Ovary (tissue), 9 donors: ENCODE measurements around the gene CENPX. TPM values are rescaled to one million over a fixed set of nuclear protein-coding genes. Genes with fewer than 3 reads are reported as not detected.
"Not testable (repeated sequence)": the region's sequence is repeated elsewhere in the genome, so short reads cannot be mapped to it uniquely, and the experiment has no call there.

ENCODE experiments used
- DNase-seq, 5 donors: peaks; one replicate each; pipeline ENCODE4 v3.0.0-alpha.2; 2019 to 2020
- H3K27ac ChIP-seq, 2 donors: fragments of 200-600 bp; one replicate each; pipeline versions ENCODE4 v1.5.1 to v1.8.0; 2019 to 2022
- H3K27me3 ChIP-seq: fragments of 200-600 bp; one replicate; pipeline ENCODE4 v1.8.0; 2022
- H3K36me3 ChIP-seq: fragments of 200-600 bp; sonication (generic); one replicate; pipeline ENCODE4 v1.5.1; 2019
- H3K4me1 ChIP-seq: one replicate; pipeline ENCODE4 v1.8.1; 2013; ENCODE audit warnings: mild to moderate bottlenecking, moderate library complexity; ENCODE audit not compliant: insufficient read depth
- H3K4me3 ChIP-seq: fragments of 200-600 bp; sonication (generic); one replicate; pipeline ENCODE4 v1.5.1; 2017
- H3K9me3 ChIP-seq, 2 donors: fragments of 200-600 bp in 1 of 2; sonication (generic) in 1 of 2; one replicate each; pipeline versions ENCODE4 v1.5.1 to v1.8.1; 2013 to 2019; ENCODE audit warnings: mild to moderate bottlenecking in 1 of 2, moderate library complexity in 1 of 2
- EP300 ChIP-seq: sonication (generic); formaldehyde crosslinking; IDR thresholded peaks from one replicate; pipeline ENCODE4 v1.6.1; 2017; ENCODE audit warnings: antibody characterized with exemption
- POLR2A ChIP-seq: fragments of 450-650 bp; IDR thresholded peaks from one replicate; pipeline ENCODE4 v1.6.1; 2017; ENCODE audit warnings: antibody characterized with exemption, mild to moderate bottlenecking, moderate library complexity
- WGBS, 3 donors: extraction: QIAGEN DNeasy Blood & Tissue Kit in 1 of 3; methylation state at CpG; one replicate each; pipeline versions ENCODE4 v1.1.5 to v1.1.7; 2013 to 2017; 5-methylcytosine and 5-hydroxymethylcytosine counted together
- intact Hi-C, 4 donors: fragments of 100-400 bp; cut with DNase I; formaldehyde crosslinking; loops; one replicate each; pipeline versions ENCODE4 v1.11.0 to v1.15.1; 2022 to 2023
- polyA plus RNA-seq, 2 donors: library from polyadenylated mRNA; stranded (reverse); fragments of 200-250 nt in 1 of 2; fragments of 350-450 nt in 1 of 2; fragmentation: Illumina TruSeq in 1 of 2; extraction: RNeasy Lipid Tissue Mini Kit (QIAGEN cat#74804) in 1 of 2; gene quantifications; one replicate each; pipeline ENCODE4 v1.2.3, GENCODE V29; 2013 to 2014
- total RNA-seq, 7 donors: library from RNA; depleted of rRNA in 2 of 7; stranded (reverse); fragments of >200 nt in 2 of 7; fragmentation: NEBNext Ultra II Directional in 3 of 7; extraction: Animal tissue kit (Norgen Biotek cat#: 25700) in 3 of 7; gene quantifications; one replicate each; pipeline versions ENCODE4 v1.1.0 to v1.2.4, GENCODE V29; 2016 to 2023
- TF ChIP-seq, protein P1 (sequence below), 3 donors: fragments of 450-650 bp in 2 of 3; fragments of 200-600 bp in 1 of 3; IDR thresholded peaks; one replicate each; pipeline versions ENCODE4 v1.5.1 to v1.8.0; 2016 to 2022; ENCODE audit warnings: antibody characterized with exemption in 3 of 3, mild to moderate bottlenecking in 1 of 3
- donor health status: DM: no; HTN: no; CAD: no; lungs with moderate emphysema.
- donor health status: DM: no; HTN: no; CAD: no.
- donor health status: Bipolar disorder and iron deficiency.
- donor health status: DM: yes; HTN: yes; CAD: no.
- donor health status: DM: no; HTN: no; CAD: no.
- donor health status: DM: yes; HTN: yes; CAD: no.

The CENPX gene
- total and polyA plus RNA-seq, 9 donors: 3.3 to 68.8 (median 35.3) TPM

DNA sequence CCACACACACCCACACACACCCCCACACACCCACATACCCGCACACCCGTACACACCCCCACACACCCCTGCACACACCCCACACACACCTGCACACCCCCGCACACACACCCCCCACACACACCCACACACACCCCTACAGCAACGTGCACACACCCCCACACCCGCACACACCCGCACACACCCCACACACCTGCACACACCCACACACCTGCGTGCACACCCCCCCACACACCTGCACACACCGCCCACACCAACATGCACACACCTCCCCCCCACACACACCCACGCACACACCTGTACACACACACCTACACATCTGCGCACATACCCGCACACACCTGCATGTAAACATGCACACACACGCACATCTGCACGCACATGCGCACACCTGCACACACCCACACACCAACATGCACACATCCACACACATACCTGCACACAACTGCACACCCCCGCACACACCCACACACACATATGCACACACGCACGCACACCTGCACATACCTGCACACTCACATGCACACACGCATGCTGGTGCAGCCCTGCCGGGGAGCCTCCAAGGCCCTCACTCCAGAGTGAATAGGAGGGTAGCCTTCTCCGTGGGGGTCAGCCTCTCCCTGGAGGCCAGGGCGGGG is 37.8 kb downstream of the CENPX start:
- H3K4me1 ChIP-seq: no peaks in the 10 kb centered on the region
- no peak for DNase-seq
- H3K4me3 ChIP-seq: no peak overlapping the region
- 81 to 87% (median 84%) methylated on average over 21 of the region's 21 CpGs for WGBS, 3 donors
- TF ChIP-seq, protein P1, sequence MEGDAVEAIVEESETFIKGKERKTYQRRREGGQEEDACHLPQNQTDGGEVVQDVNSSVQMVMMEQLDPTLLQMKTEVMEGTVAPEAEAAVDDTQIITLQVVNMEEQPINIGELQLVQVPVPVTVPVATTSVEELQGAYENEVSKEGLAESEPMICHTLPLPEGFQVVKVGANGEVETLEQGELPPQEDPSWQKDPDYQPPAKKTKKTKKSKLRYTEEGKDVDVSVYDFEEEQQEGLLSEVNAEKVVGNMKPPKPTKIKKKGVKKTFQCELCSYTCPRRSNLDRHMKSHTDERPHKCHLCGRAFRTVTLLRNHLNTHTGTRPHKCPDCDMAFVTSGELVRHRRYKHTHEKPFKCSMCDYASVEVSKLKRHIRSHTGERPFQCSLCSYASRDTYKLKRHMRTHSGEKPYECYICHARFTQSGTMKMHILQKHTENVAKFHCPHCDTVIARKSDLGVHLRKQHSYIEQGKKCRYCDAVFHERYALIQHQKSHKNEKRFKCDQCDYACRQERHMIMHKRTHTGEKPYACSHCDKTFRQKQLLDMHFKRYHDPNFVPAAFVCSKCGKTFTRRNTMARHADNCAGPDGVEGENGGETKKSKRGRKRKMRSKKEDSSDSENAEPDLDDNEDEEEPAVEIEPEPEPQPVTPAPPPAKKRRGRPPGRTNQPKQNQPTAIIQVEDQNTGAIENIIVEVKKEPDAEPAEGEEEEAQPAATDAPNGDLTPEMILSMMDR (IDR thresholded peaks at IDR 0.05): no peak
- TF ChIP-seq EP300 (no peak), POLR2A (no peak)
- intact Hi-C loops: no loop called here
- no peaks in the 10 kb centered on the region for H3K36me3 ChIP-seq
- H3K27ac ChIP-seq: no peak overlapping the region
- no peaks in the 10 kb centered on the region for H3K27me3 ChIP-seq
- H3K9me3 ChIP-seq: no peaks in the 10 kb centered on the region

DNA sequence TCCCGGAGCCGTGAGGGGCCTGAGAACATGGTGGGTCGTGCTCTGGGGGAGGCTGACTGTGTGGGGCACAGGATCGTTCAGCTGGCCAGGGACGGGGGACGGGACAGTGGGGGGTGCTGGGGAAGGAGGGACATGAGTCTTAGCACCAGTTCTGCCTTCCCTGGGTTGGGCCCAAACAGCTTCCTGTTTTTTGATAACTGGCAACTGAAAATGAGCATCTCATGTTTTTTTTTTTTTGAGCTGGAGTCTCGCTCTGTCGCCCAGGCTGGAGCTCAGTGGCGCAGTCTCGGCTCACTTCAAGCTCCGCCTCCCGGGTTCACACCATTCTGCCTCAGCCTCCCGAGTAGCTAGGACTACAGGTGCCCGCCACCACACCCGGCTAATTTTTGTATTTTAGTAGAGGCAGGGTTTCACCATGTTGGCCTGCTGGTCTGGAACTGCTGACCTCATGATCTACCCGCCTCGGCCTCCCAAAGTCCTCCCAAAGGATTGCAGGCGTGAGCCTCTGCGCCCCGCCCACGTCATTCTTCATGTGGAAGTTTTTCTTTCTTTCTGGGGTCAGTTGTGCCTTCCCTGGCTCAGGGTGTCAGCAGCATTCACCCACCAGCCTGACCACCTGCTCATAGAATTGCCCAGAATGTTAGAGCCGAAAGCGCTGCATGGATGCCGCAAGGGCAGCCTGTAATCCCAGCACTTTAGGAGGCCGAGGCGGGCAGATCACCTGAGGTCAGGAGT is 38.9 kb downstream of the CENPX start:
- no peaks in the 10 kb centered on the region for H3K4me1 ChIP-seq
- TF ChIP-seq, protein P1 (IDR thresholded peaks at IDR 0.05): no peak
- TF ChIP-seq EP300 (no peak), POLR2A (no peak)
- H3K4me3 ChIP-seq: no peak overlapping the region
- no peak overlapping the region for H3K27ac ChIP-seq
- H3K9me3 ChIP-seq: no peaks in the 10 kb centered on the region
- DNase-seq: no peak
- WGBS, 3 donors: 92 to 94% (median 94%) methylated on average over 26 of the region's 26 CpGs
- no peaks in the 10 kb centered on the region for H3K27me3 ChIP-seq
- H3K36me3 ChIP-seq: no peaks in the 10 kb centered on the region
- intact Hi-C loops: no loop called here

DNA sequence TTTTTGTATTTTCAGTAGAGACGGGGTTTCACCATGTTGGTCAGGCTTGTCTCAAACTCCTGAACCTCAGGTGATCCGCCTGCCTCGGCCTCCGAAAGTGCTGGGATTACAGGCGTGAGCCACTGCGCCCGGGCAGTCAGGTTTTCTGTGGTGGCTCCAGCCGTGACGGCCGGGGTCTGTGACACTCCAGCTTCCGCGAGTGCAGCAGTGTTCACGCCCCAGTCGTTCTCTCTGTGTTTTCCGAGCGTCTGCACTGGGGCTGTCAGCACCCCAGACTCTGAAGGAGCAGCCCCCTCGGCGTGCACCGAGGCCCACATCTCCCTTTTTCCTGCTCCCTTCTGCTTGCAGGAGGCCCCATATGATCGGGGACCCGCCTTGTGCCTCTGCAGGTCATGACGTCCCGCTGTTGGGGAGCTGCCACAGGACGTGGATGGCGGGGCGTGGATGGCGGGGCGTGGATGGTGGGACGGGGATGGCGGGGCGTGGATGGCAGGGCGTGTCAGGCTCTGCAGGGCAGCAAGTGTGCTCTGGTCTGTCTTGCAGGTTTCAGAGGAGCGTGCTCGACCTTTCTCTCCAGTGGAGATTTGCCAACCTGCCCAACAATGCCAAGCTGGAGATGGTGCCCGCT is 39.6 kb downstream of the CENPX start:
- H3K36me3 ChIP-seq: no peaks in the 10 kb centered on the region
- H3K4me3 ChIP-seq: no peak overlapping the region

DNA sequence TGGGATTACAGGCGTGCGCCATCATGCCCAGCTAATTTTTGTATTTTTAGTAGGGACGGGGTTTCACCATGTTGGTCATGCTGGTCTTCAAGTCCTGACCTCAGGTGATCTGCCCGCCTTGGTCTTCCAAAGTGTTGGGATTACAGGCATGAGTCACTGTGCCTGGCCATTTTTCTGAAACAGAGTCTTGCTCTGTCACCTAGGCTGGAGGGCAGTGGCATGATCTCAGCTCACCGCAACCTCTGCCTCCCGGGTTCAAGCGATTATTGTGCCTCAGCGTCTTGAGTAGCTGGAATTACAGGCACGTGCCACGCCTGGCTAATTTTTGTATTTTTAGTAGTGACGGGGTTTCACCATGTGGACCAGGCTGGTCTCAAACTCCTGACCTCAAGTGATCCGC is 41.2 kb downstream of the CENPX start:
- WGBS, 3 donors: 94 to 96% (median 95%) methylated on average over 12 of the region's 12 CpGs
- H3K4me1 ChIP-seq, H3K4me3 ChIP-seq, H3K27ac ChIP-seq, DNase-seq, H3K36me3 ChIP-seq, intact Hi-C loops, H3K9me3 ChIP-seq, H3K27me3 ChIP-seq: not testable (repeated sequence)

More for the DNA sequence above, 39.6 kb downstream of the CENPX start:
- intact Hi-C loops: no loop called here
- no peaks in the 10 kb centered on the region for H3K9me3 ChIP-seq
- no peaks in the 10 kb centered on the region for H3K27me3 ChIP-seq
- TF ChIP-seq POLR2A: no peak
- TF ChIP-seq, protein P1 (IDR thresholded peaks at IDR 0.05): no peak
- TF ChIP-seq EP300: no peak
- DNase-seq: no peak
- H3K27ac ChIP-seq: no peak overlapping the region
- 94 to 95% (median 95%) methylated on average over 35 of the region's 35 CpGs for WGBS, 3 donors
- H3K4me1 ChIP-seq: peaks cover 4% of the 10 kb centered on the region
